CD14-positive monocyte (primary cell): ENCODE data around the gene IKBKE. TPM values are rescaled to one million over a fixed set of nuclear protein-coding genes. Genes with fewer than 3 reads are reported as not detected.

Source experiments
- DNase-seq, 3 donors: peaks; one replicate each; pipeline ENCODE4 v3.0.0-alpha.2; 2011 to 2022
- H2AFZ ChIP-seq: 2 replicates; pipeline ENCODE4 v1.6.0; 2012; ENCODE audit warnings: mild to moderate bottlenecking, low read depth, low read length, inconsistent platforms; ENCODE audit not compliant: insufficient read depth, poor library complexity, severe bottlenecking
- H3K27ac ChIP-seq, 2 donors: 1 replicate in 1 of 2; 2 replicates in 1 of 2; pipeline ENCODE4 v1.5.1; 2012 to 2013; ENCODE audit warnings: low read length in 2 of 2, control low read depth in 1 of 2, inconsistent platforms in 1 of 2, low read depth in 1 of 2, mild to moderate bottlenecking in 1 of 2
- H3K27me3 ChIP-seq, 2 donors: one replicate each; pipeline versions ENCODE4 v1.6.0 to v1.6.1; 2011 to 2013; ENCODE audit warnings: low read length in 2 of 2; ENCODE audit not compliant: control insufficient read depth in 2 of 2, insufficient read depth in 2 of 2
- H3K36me3 ChIP-seq, 2 donors: replicated peaks in 1 of 2; 1 replicate in 1 of 2; 2 replicates in 1 of 2; pipeline versions ENCODE4 v1.5.1 to v1.6.1; 2012 to 2013; ENCODE audit warnings: low read length in 2 of 2, control low read depth in 1 of 2, inconsistent platforms in 1 of 2, mild to moderate bottlenecking in 1 of 2; ENCODE audit not compliant: insufficient read depth in 2 of 2, control insufficient read depth in 1 of 2
- H3K4me1 ChIP-seq, 2 donors: 1 replicate in 1 of 2; 2 replicates in 1 of 2; pipeline versions ENCODE4 v1.5.1 to v1.6.1; 2012 to 2013; ENCODE audit warnings: low read length in 2 of 2, control low read depth in 1 of 2, inconsistent platforms in 1 of 2, mild to moderate bottlenecking in 1 of 2, moderate library complexity in 1 of 2; ENCODE audit not compliant: insufficient read depth in 2 of 2, control insufficient read depth in 1 of 2
- H3K4me2 ChIP-seq: replicated peaks from 2 replicates; pipeline ENCODE3; 2012; ENCODE audit warnings: low read length, moderate library complexity, mild to moderate bottlenecking; ENCODE audit not compliant: poor library complexity, severe bottlenecking; ENCODE audit errors: extremely low read depth
- H3K4me3 ChIP-seq, 3 experiments: fragments of 200-600 bp in 1 of 3; sonication (generic) in 1 of 3; replicated peaks in 1 of 3; 1 replicate in 2 of 3; 2 replicates in 1 of 3; pipeline ENCODE4 v1.5.1; 2011 to 2013; ENCODE audit warnings: low read length in 3 of 3, mild to moderate bottlenecking in 3 of 3, control low read depth in 2 of 3, low read depth in 2 of 3, inconsistent platforms in 1 of 3, moderate library complexity in 1 of 3
- H3K79me2 ChIP-seq: 2 replicates; pipeline ENCODE4 v1.6.0; 2012; ENCODE audit warnings: mild to moderate bottlenecking, control low read depth, inconsistent platforms, low read length, moderate library complexity; ENCODE audit not compliant: insufficient read depth
- H3K9ac ChIP-seq: 2 replicates; pipeline ENCODE4 v1.6.0; 2017; ENCODE audit warnings: low read length, mild to moderate bottlenecking; ENCODE audit not compliant: insufficient read depth, poor library complexity, severe bottlenecking
- H3K9me3 ChIP-seq, 2 donors: replicated peaks in 1 of 2; 1 replicate in 1 of 2; 2 replicates in 1 of 2; pipeline versions ENCODE4 v1.5.1 to v1.6.1; 2012 to 2013; ENCODE audit warnings: low read length in 2 of 2, control low read depth in 1 of 2; ENCODE audit not compliant: control insufficient read depth in 1 of 2, insufficient read depth in 1 of 2
- H4K20me1 ChIP-seq: 2 replicates; pipeline ENCODE4 v1.6.0; 2012; ENCODE audit warnings: mild to moderate bottlenecking, low read length, control low read depth, moderate library complexity; ENCODE audit not compliant: insufficient read depth
- H3K27ac Mint-ChIP-seq, 7 donors: one replicate each; pipeline ENCODE4 v1.8.0; 2020; ENCODE audit warnings: mild to moderate bottlenecking in 7 of 7, mixed read lengths in 7 of 7, moderate library complexity in 6 of 7, inconsistent platforms in 2 of 7
- H3K27me3 Mint-ChIP-seq, 3 donors: one replicate each; pipeline ENCODE4 v1.8.0; 2021 to 2022; ENCODE audit warnings: low read depth in 3 of 3, mild to moderate bottlenecking in 3 of 3, mixed read lengths in 3 of 3, moderate library complexity in 3 of 3, inconsistent platforms in 1 of 3
- H3K36me3 Mint-ChIP-seq, 2 donors: one replicate each; pipeline ENCODE4 v1.8.0; 2020; ENCODE audit warnings: mixed read lengths in 2 of 2, inconsistent platforms in 1 of 2, mild to moderate bottlenecking in 1 of 2
- H3K4me1 Mint-ChIP-seq: one replicate; pipeline ENCODE4 v1.8.0; 2020; ENCODE audit warnings: mild to moderate bottlenecking, mixed read lengths
- H3K4me3 Mint-ChIP-seq, 2 donors: one replicate each; pipeline ENCODE4 v1.8.0; 2020; ENCODE audit warnings: mild to moderate bottlenecking in 2 of 2, mixed read lengths in 2 of 2, moderate library complexity in 1 of 2
- H3K9me3 Mint-ChIP-seq, 7 donors: one replicate each; pipeline ENCODE4 v1.8.0; 2020 to 2022; ENCODE audit warnings: mixed read lengths in 7 of 7, mild to moderate bottlenecking in 6 of 7, moderate library complexity in 6 of 7, inconsistent platforms in 2 of 7
- WGBS: methylation state at CpG from one replicate; pipeline ENCODE4 v1.1.5; 2013; ENCODE audit warnings: missing lambda C conversion rate; ENCODE audit not compliant: insufficient coverage; 5-methylcytosine and 5-hydroxymethylcytosine counted together
- intact Hi-C, 2 donors: fragments of 100-400 bp; cut with micrococcal nuclease; formaldehyde crosslinking; loops; one replicate each; pipeline versions ENCODE4 v1.15.0 to v1.15.1; 2023
- polyA plus RNA-seq, 3 donors: library from polyadenylated mRNA; depleted of rRNA in 1 of 3; unstranded in 2 of 3; stranded (reverse) in 1 of 3; fragments of 300-500 nt in 2 of 3; fragments of >200 nt in 1 of 3; fragmentation: Illumina TruSeq in 2 of 3; gene quantifications; 1 replicate in 2 of 3; 2 replicates in 1 of 3; pipeline ENCODE4 v1.2.3, GENCODE V29; 2012 to 2021
- TF ChIP-seq, protein P1 (sequence below): fragments of 200-600 bp; IDR thresholded peaks from one replicate; pipeline ENCODE4 v1.8.0; 2022; ENCODE audit warnings: antibody characterized with exemption, mild to moderate bottlenecking

Gene IKBKE
- polyA plus RNA-seq, 3 donors: 35.6 to 40.7 (median 37.6) TPM

DNA sequence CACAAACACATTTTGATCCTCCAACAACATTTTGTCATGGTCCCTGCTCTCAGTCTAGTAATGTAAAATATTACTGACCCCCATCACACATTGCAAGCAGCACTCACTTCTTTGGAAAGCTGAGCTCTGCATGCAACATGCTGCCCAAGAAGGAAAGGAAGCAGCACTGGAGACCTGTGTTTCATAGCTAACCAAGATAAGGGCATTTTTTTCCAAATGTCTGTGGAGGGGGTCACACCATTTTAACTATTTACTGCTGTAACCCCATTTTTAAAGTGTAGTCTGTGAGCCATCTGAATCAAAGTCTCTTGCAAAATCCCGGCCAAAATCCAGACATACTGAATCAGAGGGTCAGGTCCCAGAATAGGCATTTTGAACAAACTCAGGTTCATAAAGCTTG, 32.5 kb downstream of the IKBKE start:
- no peak overlapping the region for H3K4me3 Mint-ChIP-seq
- intact Hi-C loops: no loop called here
- Histone ChIP-seq H3K4me1 (peaks cover 30 to 54% of the 10 kb centered on the region in 2 donors), H3K9me3 (no peaks in the 10 kb centered on the region), H3K79me2 (no peaks in the 10 kb centered on the region), H2AFZ (no peak overlapping the region), H3K4me3 (no peak overlapping the region), H3K9ac (no peak overlapping the region), H3K27me3 (peaks cover 5 to 21% of the 10 kb centered on the region in 2 donors), H4K20me1 (no peaks in the 10 kb centered on the region), H3K4me2 (no peak overlapping the region), H3K27ac (no peak overlapping the region), H3K36me3 (peaks cover 13 to 23% of the 10 kb centered on the region in 2 donors)
- H3K27me3 Mint-ChIP-seq: peaks cover 23 to 31% (median 24%) of the 10 kb centered on the region in 3 donors
- WGBS: no CpG with 5 or more reads among the region's 1 CpG
- peaks cover 0 to 4% (median 0%) of the 10 kb centered on the region in 7 donors for H3K9me3 Mint-ChIP-seq
- DNase-seq: no peak
- no peak overlapping the region for H3K27ac Mint-ChIP-seq
- H3K36me3 Mint-ChIP-seq: peaks cover 15 to 31% of the 10 kb centered on the region in 2 donors
- peaks cover 48% of the 10 kb centered on the region for H3K4me1 Mint-ChIP-seq
- TF ChIP-seq, protein P1, sequence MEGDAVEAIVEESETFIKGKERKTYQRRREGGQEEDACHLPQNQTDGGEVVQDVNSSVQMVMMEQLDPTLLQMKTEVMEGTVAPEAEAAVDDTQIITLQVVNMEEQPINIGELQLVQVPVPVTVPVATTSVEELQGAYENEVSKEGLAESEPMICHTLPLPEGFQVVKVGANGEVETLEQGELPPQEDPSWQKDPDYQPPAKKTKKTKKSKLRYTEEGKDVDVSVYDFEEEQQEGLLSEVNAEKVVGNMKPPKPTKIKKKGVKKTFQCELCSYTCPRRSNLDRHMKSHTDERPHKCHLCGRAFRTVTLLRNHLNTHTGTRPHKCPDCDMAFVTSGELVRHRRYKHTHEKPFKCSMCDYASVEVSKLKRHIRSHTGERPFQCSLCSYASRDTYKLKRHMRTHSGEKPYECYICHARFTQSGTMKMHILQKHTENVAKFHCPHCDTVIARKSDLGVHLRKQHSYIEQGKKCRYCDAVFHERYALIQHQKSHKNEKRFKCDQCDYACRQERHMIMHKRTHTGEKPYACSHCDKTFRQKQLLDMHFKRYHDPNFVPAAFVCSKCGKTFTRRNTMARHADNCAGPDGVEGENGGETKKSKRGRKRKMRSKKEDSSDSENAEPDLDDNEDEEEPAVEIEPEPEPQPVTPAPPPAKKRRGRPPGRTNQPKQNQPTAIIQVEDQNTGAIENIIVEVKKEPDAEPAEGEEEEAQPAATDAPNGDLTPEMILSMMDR: no peak

DNA sequence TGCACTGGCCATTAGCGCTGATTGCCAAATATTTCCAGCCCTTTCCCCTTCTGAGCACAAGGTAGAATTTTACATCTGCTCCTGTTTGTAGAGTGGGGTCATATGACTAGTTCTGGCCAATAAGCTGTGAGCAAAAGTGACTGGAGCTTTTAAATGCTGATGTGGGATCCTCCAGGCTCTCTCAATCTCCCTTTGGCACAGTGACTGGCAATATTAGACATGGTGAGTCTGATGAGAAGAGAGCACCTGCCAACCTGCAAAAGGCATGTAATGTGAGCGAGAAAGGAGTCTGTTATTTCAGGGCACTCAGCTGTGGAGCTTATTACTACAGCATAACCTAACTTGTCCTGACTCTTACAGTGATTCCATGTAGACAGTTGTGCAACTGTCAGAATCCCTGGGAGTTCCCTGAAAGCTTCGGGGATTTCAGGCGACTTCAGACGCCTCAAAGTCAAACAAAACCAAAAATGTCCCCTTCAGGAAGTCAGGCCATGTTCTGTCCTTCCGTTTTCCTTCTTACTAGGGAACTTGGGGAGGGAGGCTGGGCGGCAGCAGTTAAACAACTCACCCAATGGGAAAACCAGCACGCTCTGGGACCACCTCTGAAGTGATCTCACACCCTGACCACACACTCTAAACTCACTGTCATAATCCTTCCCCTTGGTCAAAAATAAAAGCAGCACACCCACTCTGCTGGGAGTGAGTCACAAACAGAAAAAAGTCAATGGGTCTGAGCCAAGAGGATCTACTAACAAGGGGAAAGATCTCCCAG, 33.5 kb downstream of the IKBKE start:
- Mint-ChIP-seq H3K27me3 (peaks cover 32 to 41% (median 33%) of the 10 kb centered on the region in 3 donors), H3K4me3 (peak overlapping the region; percentile 5 to 76), H3K9me3 (peaks cover 0 to 8% (median 4%) of the 10 kb centered on the region in 7 donors), H3K36me3 (peaks cover 10 to 25% of the 10 kb centered on the region in 2 donors), H3K27ac (peak overlapping the region; percentile 74 to 95 (median 83)), H3K4me1 (peaks cover 57% of the 10 kb centered on the region)
- Histone ChIP-seq H3K9me3 (no peaks in the 10 kb centered on the region), H3K4me3 (peak overlapping the region in 1 of 3 experiments; percentile 31), H3K27me3 (peaks cover 15 to 30% of the 10 kb centered on the region in 2 donors), H2AFZ (peak overlapping the region; percentile 19), H3K27ac (peak overlapping the region in 1 of 2 donors; percentile 48), H3K36me3 (peaks cover 5 to 13% of the 10 kb centered on the region in 2 donors), H3K9ac (no peak overlapping the region), H3K79me2 (no peaks in the 10 kb centered on the region), H3K4me1 (peaks cover 37 to 63% of the 10 kb centered on the region in 2 donors), H4K20me1 (no peaks in the 10 kb centered on the region), H3K4me2 (peak overlapping the region; percentile 50)
- intact Hi-C loops: loop anchor here in 1 of 2 donors (2.0 kb wide), 2 partner anchors 35 to 75 kb away; no protein-coding TSS in a partner anchor
- WGBS: 50% methylated on average over 2 of the region's 8 CpGs
- peak; percentile 91 to 99 (median 92) for DNase-seq
- TF ChIP-seq, protein P1: no peak
